GM21515 (cell line): Measurements from ENCODE around the gene VGLL4.
"Not testable (repeated sequence)": the region's sequence is repeated elsewhere in the genome, so short reads cannot be mapped to it uniquely, and the experiment has no call there.

ENCODE experiments used
- ATAC-seq: cut with Tn5 transposase; IDR thresholded peaks from one replicate; pipeline ENCODE4 v1.9.1; 2021; ENCODE audit not compliant: unreplicated experiment

The VGLL4 gene

GRCh38 chr3:11536132-11536935 lies 107.4 kb downstream of the VGLL4 start:
- ATAC-seq: no peak

GRCh38 chr3:11535243-11535960 lies 108.3 kb downstream of the VGLL4 start:
- no peak for ATAC-seq

GRCh38 chr3:11534793-11535101 lies 109.0 kb downstream of the VGLL4 start:
- no peak for ATAC-seq

- no peak for ATAC-seq
Measured at GRCh38 chr3:11534011-11534792, 109.5 kb downstream of the VGLL4 start.

- ATAC-seq: no peak
Measured at GRCh38 chr3:11532931-11533391, 110.8 kb downstream of the VGLL4 start.

GRCh38 chr3:11530153-11530721 lies 113.5 kb downstream of the VGLL4 start:
- ATAC-seq: no peak

GRCh38 chr3:11529281-11529680 lies 114.4 kb downstream of the VGLL4 start:
- ATAC-seq: no peak

- not testable (repeated sequence) for ATAC-seq
Measured at GRCh38 chr3:11526121-11526520, 117.6 kb downstream of the VGLL4 start.

GRCh38 chr3:11523572-11524101 lies 120.1 kb downstream of the VGLL4 start:
- ATAC-seq: no peak

- no peak for ATAC-seq
Measured at GRCh38 chr3:11522953-11523571, 120.7 kb downstream of the VGLL4 start.

- ATAC-seq: no peak
Measured at GRCh38 chr3:11522398-11522715, 121.4 kb downstream of the VGLL4 start.

- ATAC-seq: no peak
Measured at GRCh38 chr3:11521167-11521566, 122.5 kb downstream of the VGLL4 start.

GRCh38 chr3:11517601-11518000 lies 126.1 kb downstream of the VGLL4 start:
- no peak for ATAC-seq

- ATAC-seq: no peak
Measured at GRCh38 chr3:11514191-11514821, 129.4 kb downstream of the VGLL4 start.

- ATAC-seq: no peak
Measured at GRCh38 chr3:11513817-11514135, 129.9 kb downstream of the VGLL4 start.

- ATAC-seq: not testable (repeated sequence)
Measured at GRCh38 chr3:11513125-11513816, 130.4 kb downstream of the VGLL4 start.

GRCh38 chr3:11511606-11512005 lies 132.1 kb downstream of the VGLL4 start:
- ATAC-seq: not testable (repeated sequence)

- ATAC-seq: no peak
Measured at GRCh38 chr3:11510356-11510755, 133.4 kb downstream of the VGLL4 start.

- no peak for ATAC-seq
Measured at GRCh38 chr3:11510001-11510340, 133.7 kb downstream of the VGLL4 start.
